ENCODE data around the gene NMD3. TPM values are rescaled to one million over a fixed set of nuclear protein-coding genes. Genes with fewer than 3 reads are reported as not detected.
"Not testable (repeated sequence)": the region's sequence is repeated elsewhere in the genome, so short reads cannot be mapped to it uniquely, and the experiment has no call there.

NMD3 gene
- total RNA-seq, 1 experiment from 2014 or later, result 68.4 TPM

DNA sequence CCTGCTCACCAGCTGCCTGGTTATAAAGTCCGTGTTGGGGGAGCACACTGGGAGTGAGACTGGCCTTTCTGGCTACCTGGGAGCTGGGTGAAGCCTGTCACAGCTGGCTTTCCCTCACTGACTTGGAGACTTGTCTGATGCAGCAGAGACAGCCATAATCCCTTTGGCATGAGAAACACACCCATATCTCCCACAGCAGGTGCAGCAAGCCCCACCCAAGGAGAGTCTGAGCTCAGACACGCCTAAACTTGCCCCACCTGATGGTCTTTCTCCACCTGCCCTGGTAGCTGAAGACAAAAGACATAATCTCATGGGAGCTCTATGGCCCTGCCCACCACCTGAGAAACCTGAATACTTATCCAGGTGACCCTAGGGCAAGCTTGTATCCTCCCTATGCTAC lies 54.8 kb downstream of the NMD3 start:
- no peak for DNase-seq (ENCODE audit: low spot score)

DNA sequence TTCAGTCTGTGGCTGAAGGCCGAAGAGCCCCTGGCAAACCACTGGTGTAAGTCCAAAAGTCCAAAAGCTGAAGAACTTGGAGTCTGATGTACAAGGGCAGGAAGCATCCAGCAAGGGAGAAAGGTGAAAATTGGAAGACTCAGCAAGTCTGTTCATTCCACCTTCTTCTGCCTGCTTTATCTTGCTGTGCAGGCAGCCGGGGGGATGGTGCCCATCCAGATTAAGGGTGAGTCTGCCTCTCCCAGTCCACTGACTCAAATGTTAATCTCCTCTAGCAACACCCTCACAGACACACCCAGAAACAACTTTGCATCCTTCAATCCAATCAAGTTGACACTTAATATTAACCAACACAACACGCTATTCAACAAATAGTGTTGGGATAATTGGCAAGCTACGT lies 61.3 kb downstream of the NMD3 start:
- DNase-seq (ENCODE audit: low spot score), result not testable (repeated sequence)

DNA sequence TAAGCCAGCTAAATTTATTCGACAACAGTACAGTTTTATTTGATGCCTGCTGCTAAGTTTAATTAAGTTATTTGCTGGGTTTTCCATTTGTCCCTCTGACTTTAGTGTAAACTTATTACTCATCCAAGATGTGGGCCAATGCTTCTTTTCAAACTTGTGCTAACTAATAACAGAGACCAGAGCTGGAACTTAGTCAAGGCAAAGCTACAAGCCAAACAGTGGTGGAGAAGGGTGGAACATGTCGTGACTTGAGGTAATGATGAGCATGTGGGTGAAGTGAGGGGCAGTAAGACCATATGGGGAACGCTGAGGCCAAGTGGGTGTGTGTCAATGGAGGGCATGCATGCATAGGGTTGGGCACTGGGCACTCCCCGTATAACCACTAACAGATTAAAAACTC lies 63.9 kb downstream of the NMD3 start:
- DNase-seq (ENCODE audit: low spot score), result no peak

DNA sequence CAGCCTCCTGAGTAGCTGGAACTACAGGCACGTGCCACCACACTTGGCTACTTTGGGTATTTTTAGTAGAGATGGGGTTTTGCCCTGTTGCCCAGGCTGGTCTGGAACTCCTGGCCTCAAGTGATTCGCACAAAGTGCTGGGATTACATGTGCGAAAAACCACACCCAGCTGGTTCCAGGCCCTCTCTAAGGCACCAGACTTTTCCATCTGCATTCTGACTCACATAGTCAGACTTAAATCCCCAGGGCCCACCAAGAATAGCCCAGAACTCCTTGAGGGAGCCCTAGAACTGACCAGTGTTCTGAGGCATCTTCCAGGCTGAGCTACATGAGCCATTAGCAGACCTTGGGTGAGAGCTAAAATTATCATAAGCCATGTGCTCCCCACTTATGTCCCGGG lies 68.1 kb downstream of the NMD3 start:
- DNase-seq (ENCODE audit: low spot score), result no peak

- DNase-seq (ENCODE audit: low spot score), result no peak
These were observed 70.2 kb downstream of the NMD3 start for GRCh38 chr3:161291191-161291901.

- DNase-seq (ENCODE audit: low spot score), result no peak
These were observed 72.3 kb downstream of the NMD3 start for GRCh38 chr3:161293381-161293780.

GRCh38 chr3:161295325-161295724 lies 74.2 kb downstream of the NMD3 start:
- peak; percentile 32 for DNase-seq (ENCODE audit: low spot score)

DNA sequence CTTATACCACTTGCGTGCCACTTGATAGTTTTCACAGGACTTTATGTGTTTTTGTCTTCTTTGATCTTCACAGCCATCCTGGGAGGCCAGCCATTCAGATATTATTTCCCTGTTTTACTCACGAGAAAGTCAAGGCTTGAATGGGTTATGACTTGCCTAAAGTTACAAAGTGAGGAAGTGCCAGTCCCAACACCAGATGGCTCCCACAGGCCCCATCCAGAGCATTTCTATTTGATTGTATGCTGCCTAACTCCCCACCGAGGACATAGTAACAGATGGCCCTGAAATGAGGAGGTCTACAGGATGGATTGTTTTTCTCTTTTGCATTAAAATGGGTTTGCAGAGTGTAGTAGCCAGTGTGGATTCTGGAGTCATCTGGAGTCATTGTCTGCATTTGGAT lies 75.7 kb downstream of the NMD3 start:
- DNase-seq (ENCODE audit: low spot score), result no peak

Other genes starting within 250 kb of the NMD3 start
- 21.9 and 24.6 TPM in 2 replicates for gene B3GALNT1, start 116.0 kb upstream of the NMD3 start, total RNA-seq (2014; rRNA removed; shearing (Covaris generic))
- not detected in 2 replicates for gene SPTSSB, start 150.2 kb downstream of the NMD3 start, total RNA-seq (2014; rRNA removed; shearing (Covaris generic))

Data from A172 (cell line).